COLO668 (cell line): ENCODE measurements around the gene SIK3.

Experiments
- DNase-seq: peaks from one replicate; lab custom pipeline; 2025; ENCODE audit not compliant: unreplicated experiment; lab: John Stamatoyannopoulos, UW

Gene SIK3

DNA sequence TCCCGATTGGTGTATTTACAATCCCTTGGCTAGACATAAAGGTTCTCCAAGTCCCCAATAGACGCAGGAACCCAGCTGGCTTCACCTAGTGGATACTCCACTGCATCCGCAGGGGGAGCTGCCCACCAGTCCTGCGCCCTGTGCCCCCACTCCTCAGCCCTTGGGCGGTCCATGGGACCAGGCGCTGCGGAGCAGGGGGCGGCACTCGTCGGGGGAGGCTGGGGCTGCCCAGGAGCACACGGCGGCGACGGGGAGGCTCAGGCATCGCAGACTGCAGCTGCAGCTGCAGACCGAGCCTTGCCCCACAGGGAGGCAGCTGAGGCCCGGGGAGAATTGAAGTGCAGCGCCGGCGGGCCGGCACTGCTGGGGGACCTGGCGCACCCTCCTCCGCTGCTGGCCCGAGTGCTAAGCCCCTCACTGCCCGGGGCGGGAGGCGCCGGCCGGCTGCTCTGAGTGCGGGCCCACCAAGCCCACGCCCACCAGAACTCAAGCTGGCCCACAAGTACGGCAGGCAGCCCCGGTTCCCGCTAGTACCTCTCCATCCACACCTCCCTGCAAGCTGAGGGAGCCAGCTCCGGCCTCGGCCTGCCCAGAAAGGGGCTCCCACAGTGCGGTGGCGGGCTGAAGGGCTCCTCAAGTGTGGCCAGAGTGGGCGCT, 12.2 kb upstream of the SIK3 start:
- DNase-seq = no peak

DNA sequence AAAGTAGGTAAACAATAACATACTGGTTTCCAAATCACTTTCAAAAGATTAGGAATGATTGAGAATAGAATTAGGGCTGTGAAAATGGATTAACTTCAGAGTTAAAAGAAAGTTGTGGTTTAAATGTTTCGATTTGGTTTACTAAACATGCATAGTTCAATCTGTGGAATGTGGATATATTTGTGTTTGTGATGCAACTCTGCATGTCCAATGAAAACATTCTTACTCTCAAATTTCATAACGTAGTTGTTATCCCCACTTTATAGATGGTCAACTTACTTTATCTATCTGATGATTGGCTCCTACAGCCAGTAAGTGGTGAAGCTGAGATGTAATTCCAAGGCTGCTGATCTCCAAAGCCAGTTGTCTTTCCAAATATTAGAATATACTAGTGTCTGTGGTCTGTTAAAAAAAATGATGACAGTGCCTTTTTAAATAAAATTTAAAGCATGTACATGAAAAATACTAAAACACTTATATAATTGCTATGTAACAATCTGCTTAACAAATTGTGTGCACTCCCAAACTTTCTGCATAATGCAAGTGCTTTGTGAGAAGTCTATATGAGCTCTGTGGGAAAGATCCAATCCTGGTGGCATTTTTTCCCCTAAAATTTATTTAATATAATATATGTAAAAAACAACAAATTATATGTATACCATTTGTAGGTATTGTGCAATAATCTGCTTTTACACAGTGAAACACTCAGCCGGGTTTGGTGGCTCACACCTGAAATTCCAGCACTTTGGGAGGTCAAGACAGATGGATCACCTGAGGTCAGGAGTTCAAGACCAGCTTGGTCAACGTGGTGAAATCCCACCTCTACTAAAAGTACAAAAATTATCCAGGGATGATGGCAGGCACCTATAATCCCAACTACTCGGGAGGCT, 9.7 kb upstream of the SIK3 start:
- no peak for DNase-seq

DNA sequence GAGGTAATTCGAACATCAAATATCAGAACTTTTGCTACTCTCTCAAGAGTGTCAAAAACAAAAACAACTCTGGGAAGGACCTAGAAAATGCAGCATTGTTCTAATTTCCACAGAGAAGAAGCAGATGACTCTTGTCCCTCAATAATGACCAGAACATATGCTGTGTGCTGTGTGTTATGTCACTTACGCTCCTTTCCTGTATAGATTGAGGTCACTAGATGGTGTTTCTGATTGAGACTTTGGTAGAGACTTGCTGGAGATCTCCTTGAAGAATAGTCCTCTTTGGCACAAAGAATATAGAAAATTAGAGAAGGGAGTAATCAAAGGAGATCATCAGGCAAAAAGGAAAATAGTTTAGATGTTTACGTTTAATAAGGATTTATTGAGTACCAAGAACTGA, 2.3 kb upstream of the SIK3 start:
- DNase-seq = no peak

DNA sequence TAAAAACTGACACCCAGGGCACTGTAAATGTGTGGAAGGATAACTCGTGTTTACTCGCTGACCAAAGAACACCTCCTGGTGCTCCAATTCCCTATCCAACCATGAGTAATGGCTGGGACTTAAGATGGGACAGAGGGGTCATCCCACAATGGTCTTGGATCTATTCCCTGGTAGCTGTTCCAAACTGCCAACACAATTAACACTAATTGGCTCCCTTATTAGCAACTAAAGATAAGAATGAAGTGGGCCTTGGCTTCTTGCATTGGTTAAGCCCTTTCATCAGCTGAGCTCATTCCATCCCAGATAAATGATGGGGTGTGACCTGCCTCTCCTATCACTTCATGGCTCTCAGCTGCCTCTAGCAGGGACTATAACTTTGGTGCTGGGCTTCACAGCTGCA, 1.5 kb upstream of the SIK3 start:
- DNase-seq = no peak

DNA sequence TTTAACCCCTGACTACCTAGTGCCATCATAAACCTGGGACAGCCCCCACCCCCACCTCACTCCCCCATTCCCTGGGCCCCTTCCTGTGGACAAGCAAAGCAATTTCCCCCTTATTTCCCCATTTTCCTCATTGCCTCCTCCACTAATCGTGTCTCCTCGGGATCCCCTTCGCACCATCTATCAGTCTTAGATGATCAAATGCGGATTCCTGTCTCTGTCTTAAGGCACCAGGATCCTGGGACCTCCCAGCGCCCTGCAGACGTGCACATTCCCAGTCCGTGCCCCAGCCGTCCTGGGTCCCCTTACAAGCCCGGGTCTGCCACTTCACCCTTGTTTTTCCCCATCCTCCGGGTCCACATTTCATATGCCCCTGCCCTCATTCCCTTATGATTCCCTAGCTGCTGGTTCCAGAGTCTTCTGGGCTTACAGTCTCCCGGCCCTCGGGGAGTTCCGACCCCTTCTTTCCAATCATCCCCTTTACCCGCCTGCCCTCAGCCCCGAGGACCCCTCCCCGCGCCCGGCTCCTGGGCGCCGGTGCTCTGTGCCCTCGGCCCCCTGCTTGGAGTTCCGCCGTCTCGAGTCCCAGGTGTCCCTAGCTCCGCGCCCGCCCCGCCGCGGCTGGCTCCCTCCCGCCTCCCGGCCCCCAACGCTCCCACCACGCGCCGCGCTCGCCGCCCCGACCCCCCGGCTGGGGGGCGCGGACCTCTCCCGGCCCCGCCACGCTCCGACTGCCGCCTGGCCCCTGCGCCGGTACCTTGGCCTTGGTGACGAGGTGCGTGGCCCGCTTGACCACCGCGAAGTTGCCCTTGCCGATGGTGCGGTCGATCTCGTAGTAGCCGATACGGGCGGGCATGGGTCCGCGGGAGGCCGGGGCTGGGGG, 599 bp downstream of the SIK3 start:
- DNase-seq = peak; percentile 59

DNA sequence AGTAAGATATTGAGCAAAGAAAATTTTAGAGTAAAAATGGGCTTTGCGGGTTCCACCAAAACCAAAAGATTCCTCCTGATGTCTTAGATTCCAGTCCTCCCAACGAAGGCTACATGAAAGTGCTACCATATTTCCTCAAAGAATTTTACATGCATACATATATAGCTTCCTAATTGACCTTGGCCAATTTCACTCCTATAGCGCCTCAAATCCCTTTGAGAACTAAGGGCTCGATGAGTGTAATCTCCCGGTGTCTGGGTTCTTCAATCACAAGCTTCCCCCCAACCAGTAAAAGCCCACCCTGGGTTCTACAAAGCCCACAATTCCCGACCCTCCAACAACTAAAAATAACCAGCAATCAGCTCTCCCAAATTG, 1.2 kb downstream of the SIK3 start:
- no peak for DNase-seq

DNA sequence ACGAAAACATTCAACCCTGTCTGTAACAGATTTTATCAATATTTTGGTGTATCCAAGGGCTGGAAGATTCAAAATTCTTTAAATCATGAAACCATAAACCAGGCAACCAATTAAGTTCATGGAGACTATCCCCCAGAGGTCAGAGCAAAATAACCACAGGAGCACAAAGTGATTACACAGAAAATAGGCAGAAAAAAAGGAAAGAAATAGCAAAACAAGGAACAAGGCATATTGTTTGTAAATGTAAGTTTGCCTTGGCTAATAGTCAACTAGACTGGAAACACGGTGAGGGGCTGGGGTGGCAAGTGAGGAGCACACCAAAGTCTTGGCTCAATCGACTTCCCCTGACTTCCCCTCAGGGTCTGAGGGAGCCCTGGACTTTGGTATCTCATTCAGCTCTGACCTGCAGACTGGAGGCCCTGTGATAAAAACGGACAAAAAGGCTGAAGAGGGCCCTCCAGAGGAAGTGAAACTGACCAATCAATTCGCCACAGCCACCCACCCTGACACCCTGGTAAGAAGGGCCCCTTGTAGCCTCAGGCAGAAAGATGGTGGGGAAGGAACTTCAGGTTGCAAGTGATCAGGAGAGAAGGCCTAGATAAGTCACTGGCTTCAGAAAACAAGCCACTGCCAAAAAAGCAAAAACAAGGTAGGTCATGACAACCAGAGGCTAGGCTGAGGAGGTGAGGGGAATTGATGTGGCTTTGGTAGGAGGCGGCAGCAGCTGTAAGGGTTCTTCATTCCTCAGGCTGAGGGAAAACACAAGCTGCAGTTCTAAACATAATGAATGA, 1.8 kb downstream of the SIK3 start:
- no peak for DNase-seq

DNA sequence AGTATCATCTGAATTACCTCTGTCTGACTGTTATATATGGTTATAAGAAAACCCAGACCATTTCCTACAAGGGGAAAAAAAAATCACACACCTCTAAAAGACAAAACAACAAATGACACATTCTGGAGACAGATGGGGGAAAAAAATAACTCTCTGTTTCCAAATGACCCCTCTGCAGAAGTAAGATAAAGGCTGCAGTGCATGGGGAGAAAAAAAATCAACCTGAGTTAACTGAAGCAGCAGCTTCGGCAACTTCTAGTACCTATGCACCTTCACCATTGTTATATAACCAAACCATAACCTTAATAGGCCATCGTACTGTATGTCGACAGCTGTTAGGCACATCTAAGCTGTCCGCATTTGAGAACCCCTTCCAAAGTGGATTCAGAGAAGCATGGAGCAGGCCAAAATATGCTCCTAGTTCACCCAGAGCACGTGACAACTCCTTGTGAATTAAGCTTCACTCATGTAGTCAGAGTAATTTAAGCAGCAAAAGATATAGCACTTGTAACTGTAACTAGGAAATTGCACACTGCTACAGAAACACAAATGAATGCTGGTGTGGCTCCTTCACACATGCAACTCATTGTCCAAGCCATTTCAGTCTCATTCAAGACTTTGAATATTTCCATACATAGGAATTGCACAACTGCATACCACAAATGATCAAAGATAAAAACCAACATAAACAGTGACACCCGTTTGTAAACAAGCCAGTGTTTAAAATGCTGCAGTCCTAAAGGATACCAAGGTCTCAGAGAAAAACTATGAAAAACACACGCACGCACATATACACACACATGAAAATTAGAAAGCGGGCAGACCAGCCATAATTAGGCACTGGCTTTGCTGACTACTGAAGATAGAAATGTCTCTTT, 2.7 kb downstream of the SIK3 start:
- no peak for DNase-seq

DNA sequence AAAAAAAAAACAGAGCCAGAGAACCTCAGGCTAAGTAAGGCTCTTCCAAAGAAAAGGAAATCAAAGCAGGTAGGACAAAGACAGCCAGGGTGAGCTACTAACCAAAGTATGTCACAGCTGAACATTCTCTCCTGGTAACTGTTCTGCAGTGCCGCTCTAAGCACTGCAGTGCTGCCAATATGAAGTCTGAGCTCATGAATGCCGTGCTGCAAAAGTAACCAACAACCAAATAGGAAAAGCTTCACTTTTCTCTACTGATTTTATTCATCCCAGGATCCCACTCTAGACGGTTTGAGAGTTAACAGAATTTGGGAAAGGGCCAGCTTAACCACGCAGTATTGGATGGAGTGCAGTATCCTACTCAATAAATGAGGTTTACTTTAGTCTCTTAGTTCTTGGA, 3.5 kb downstream of the SIK3 start:
- no peak for DNase-seq

DNA sequence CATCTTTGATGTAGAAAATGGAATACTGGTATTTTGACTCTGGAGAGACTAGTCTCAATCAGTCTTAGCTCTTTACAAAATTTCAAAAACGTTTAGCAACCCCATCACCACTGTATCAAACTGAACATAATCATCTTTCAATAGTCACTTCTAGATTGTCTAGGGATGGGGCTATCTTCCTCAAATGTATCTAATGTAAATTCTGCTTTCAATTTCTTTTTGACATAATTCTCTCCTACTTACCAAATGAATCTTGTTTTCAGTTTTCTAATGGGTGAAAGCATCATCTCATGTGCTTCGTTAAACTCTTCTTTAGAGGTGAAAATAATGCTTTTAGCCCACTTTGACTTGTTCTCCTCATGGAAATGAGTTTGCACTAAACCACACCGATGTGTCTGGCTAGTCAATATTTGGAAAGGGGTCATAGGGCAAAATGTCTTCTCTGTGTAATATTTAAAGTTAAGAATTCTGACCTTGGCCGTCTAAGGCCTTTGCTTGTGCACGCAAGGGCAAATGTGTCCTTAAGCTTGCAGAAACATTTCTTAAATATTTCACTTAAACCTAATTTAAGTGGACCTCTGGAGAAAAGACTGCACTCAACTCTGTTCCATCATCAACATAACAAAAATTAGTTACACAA, 5.2 kb downstream of the SIK3 start:
- DNase-seq = no peak

DNA sequence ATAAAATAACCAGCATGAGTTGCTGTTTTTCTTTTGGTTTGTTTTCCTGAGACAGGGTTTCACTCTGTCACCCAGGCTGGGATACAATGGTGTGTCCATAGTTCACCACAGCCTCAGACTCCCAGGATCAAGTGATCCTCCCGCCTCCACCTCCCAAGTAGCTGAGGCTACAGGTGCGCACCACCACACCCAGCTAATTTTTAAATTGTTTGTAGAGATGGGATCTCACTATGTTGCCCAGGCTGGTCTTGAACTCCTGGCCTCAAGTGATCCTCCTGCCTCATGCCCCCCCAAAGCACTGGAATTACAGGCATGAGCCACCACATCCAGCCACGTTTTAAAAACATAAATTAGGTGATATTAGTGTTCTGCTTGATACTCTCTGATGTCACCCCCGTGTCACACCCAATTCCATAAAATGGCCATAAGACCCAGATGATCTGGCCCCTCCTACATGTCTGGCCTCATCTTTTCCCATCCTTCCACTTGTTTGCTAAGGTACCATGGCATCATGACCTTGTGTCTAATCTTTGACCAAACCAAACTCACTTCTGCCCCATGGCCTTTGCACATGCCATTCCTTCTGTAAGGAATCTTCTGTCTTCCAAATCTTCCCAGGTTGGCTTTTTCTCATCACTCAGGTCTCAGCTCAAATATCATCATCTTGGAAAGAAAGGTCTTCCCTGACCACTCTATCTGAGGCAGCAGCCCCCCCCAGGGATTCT, 6.3 kb downstream of the SIK3 start:
- DNase-seq = no peak

DNA sequence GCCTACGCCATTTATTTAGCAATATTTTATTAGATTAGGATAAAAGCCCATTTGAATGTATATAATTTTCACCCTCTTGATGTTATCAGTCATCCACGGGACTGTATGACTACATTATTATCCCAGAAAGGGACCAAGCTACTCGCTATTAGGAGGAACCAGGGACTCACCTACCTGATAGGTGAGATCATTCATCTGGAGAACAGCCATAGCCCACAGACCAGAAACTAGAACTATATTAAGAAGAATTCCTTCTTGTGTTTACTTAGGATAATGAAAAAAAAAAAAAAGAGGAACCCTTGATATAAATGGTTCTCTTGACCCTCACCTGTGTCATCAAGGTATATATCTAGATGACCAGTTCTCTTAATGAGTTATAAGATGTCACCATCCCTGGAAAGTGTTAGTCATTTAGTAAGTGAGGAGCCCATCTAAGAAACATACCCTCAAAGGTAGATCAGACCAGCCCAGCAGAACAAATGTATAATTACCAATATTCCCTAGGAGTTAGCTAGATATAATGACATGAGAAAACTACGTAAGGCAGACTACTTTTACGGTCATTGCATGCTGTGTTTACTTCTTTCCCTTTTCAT, 8.0 kb downstream of the SIK3 start:
- DNase-seq = no peak

DNA sequence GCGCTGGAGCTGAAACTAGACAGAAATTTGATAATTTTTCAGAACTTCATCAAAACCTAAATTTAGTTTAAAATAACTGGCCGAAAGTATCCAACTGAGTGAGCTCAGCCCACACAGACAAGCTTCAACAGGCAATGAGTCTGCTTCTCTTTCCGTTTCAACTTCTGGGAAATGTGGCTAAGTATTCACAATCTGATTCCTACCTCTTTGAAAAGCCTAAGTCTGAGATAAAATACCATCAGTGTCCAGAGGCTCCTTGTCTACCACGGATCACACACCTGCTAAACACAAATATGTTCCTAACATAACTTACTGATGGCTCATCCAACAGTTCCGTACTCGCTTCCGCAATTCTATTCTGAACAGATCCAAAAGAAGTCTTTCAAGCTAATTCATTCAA, 8.5 kb downstream of the SIK3 start:
- no peak for DNase-seq

DNA sequence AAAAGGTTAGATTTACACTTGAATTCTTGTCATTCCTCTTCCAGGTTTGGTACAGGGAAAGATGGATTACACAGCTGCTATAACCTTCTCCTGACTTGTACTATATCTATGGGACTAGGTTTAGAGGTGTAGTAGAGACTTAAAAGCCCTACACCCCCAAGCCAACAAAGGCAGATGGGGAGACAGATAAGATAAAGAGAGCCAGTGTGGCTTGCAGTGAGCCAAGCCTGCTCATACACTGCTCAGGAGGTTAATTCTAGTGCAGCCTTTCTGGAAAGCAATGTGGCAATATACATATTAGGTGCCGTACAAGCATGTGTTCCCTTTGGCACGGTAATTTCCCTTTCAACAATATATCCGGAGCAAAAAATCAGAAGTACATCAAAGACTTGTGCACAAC, 10.8 kb downstream of the SIK3 start:
- DNase-seq = no peak

DNA sequence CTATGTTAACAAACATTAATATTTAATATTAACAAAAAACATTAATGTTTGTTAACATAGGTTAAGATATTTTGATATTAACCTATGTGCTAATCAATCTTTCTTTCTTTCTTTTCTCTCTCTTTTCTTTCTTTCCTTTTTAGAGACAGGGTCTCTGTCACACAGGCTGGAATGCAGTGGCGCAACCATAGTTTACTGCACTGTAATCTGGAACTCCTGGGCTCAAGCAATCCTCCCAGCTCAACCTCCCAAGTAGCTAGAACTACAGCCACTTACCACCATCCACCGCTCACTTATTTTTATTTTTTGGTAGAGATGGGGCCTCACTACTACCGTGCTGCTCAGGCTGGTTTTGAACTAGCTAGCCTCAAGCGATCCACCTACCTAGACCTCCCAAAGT, 13.2 kb downstream of the SIK3 start:
- DNase-seq = no peak

DNA sequence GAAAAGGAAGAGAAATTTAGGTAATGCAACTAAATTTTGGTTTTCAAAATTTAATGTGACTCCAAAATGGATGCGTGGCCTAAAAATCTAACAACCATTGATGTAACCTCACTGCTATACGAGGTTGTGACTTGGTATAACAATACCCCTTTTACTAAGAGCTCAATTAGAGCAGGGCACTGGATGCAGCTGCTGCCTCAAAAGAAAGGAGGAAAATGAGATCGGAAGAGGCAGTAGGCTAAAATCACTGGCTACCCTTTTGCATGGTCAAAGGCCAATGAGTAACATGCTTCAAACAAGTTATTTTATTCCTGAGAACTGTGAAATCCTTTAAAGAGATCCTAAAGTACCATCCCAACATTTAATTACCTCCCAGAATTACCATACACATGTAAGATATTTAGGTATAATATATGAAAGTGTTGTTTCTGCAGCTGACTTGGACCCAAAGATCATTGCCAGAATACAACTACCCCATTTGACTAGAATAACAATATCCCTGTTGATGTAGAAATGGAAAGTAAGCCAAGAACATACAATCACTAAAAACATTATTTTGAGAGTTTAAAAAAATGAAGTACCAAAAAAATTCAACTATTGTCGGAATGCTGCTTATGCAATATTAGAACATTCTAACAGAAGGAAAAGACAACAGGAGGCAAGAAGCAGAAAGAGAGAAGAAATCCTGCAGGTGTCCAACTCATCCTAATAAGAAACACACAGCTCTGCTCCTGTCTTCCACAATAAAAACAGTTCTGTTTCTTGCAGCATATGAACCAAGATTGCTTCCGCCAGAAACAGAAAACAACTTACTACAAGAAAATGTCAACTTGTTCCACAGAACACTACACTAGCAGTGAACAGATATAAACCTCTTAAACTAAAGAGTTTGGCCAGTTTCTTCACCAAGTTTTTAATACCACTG, 15.0 kb downstream of the SIK3 start:
- no peak for DNase-seq

DNA sequence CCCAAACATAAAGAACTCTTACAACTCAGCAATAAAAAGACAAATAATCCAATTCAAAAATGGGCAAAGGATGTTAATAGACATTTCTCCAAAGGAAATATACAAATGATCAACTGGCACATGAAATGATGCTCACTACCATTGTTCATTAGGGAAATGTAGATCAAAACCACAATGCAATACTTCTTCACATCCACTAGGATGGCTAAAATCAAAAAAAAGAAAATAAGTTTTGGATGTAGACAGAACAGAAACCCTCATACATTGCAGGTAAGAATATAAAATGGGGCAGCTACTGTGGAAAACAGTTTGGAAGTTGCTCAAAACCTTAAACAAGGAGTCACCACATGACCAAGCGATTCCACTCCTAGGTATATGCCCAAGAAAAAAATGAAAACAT, 16.3 kb downstream of the SIK3 start:
- no peak for DNase-seq
